Stimulated activated CD8-positive, alpha-beta memory T cell treated with anti-CD3 and anti-CD28 coated beads, Interleukin-4, amount 100 ng/mL, for 48 hours (primary cell): ENCODE measurements around the gene GJC2.

Experiments
- DNase-seq: peaks from one replicate; pipeline ENCODE4 v3.0.0-alpha.2; 2020

GJC2 gene

GRCh38 chr1:228197555-228198147 is 47.9 kb downstream of the GJC2 start:
- no peak for DNase-seq

GRCh38 chr1:228198977-228199590 is 49.4 kb downstream of the GJC2 start:
- DNase-seq: no peak

GRCh38 chr1:228204958-228205357 is 55.2 kb downstream of the GJC2 start:
- DNase-seq: no peak

- DNase-seq: no peak
Observed at GRCh38 chr1:228205526-228206436, 56.1 kb downstream of the GJC2 start.

GRCh38 chr1:228206582-228207351 is 57.0 kb downstream of the GJC2 start:
- no peak for DNase-seq

GRCh38 chr1:228207381-228207810 is 57.7 kb downstream of the GJC2 start:
- no peak for DNase-seq

- no peak for DNase-seq
Observed at GRCh38 chr1:228207851-228208821, 58.4 kb downstream of the GJC2 start, which contains the start of gene OBSCN. Gene OBSCN, plus strand, starts transcription at chr1:228208044. Its CDS starts 3,740 bp downstream, at chr1:228211784.

- DNase-seq: no peak
Observed at GRCh38 chr1:228208831-228209551, 59.3 kb downstream of the GJC2 start.
